IMR-90 (cell line): Measurements from ENCODE around the gene NAPA. TPM values are rescaled to one million over a fixed set of nuclear protein-coding genes. Genes with fewer than 3 reads are reported as not detected.

Source experiments
- ATAC-seq: fragments of 200-7000 bp; cut with Tn5 transposase; 2 replicates; pipeline ENCODE4 v1.9.1; 2020; ENCODE audit warnings: low read depth, mild to moderate bottlenecking, moderate library complexity
- BruUV-seq: library from RNA; stranded (reverse); fragments of 400-500 nt; replicated peaks from 2 replicates; lab custom pipeline; 2021; lab: Mats Ljungman, UMichigan
- CTCF ChIA-PET: fragments of 300-600 bp; formaldehyde crosslinking; extraction: SDS; loops from one replicate; lab custom pipeline; 2021; ENCODE audit warnings: antibody characterized with exemption; lab: Yijun Ruan, JAX
- POLR2A ChIA-PET: fragments of 300-600 bp; sonication (Branson Sonifier 250); formaldehyde crosslinking; loops from one replicate; lab custom pipeline; 2022; ENCODE audit warnings: antibody characterized with exemption; ENCODE audit not compliant: unreplicated experiment; lab: Charles Lee
- DNase-seq: peaks from one replicate; pipeline ENCODE4 v3.0.0; 2013
- H2AFZ ChIP-seq: replicated peaks from 2 replicates; pipeline ENCODE3; 2013; ENCODE audit warnings: low read length, mild to moderate bottlenecking; ENCODE audit not compliant: poor library complexity
- H2AK5ac ChIP-seq: 2 replicates; pipeline ENCODE4 v1.6.1; 2013; ENCODE audit warnings: low read depth, low read length, inconsistent platforms
- H2AK9ac ChIP-seq: replicated peaks from 2 replicates; pipeline ENCODE3; 2013; ENCODE audit warnings: mild to moderate bottlenecking, low read depth, low read length, moderate library complexity; ENCODE audit not compliant: poor library complexity
- H2BK120ac ChIP-seq: 2 replicates; pipeline ENCODE4 v1.6.1; 2013; ENCODE audit warnings: low read depth, low read length, inconsistent platforms
- H2BK15ac ChIP-seq: 3 replicates; pipeline ENCODE4 v1.6.1; 2013; ENCODE audit warnings: low read depth, low read length, inconsistent platforms
- H2BK20ac ChIP-seq: 2 replicates; pipeline ENCODE4 v1.6.1; 2013; ENCODE audit warnings: low read depth, mild to moderate bottlenecking, inconsistent platforms, low read length, moderate library complexity
- H2BK5ac ChIP-seq: 2 replicates; pipeline ENCODE4 v1.6.1; 2013; ENCODE audit warnings: mild to moderate bottlenecking, low read depth, low read length, inconsistent platforms; ENCODE audit not compliant: poor library complexity, severe bottlenecking
- H3K14ac ChIP-seq: replicated peaks from 2 replicates; pipeline ENCODE4 v1.6.1; 2013; ENCODE audit warnings: low read depth, low read length, inconsistent platforms
- H3K18ac ChIP-seq: 2 replicates; pipeline ENCODE4 v1.6.1; 2013; ENCODE audit warnings: low read depth, low read length, control low read depth
- H3K23ac ChIP-seq: 2 replicates; pipeline ENCODE4 v1.6.1; 2013; ENCODE audit warnings: low read depth, low read length, inconsistent platforms
- H3K27ac ChIP-seq: 2 replicates; pipeline ENCODE4 v1.5.1; 2013; ENCODE audit warnings: mild to moderate bottlenecking, control low read depth, low read length; ENCODE audit not compliant: insufficient read depth
- H3K27me3 ChIP-seq: 2 replicates; pipeline ENCODE4 v1.6.1; 2013; ENCODE audit warnings: low read length; ENCODE audit not compliant: control insufficient read depth, insufficient read depth
- H3K36me3 ChIP-seq: 2 replicates; pipeline ENCODE4 v1.6.1; 2013; ENCODE audit warnings: low read length, mixed read lengths; ENCODE audit not compliant: control insufficient read depth, insufficient read depth
- H3K4ac ChIP-seq: 2 replicates; pipeline ENCODE4 v1.6.1; 2013; ENCODE audit warnings: low read depth, low read length, inconsistent platforms
- H3K4me1 ChIP-seq: 2 replicates; pipeline ENCODE4 v1.6.1; 2013; ENCODE audit warnings: low read length, mixed read lengths; ENCODE audit not compliant: control insufficient read depth, insufficient read depth
- H3K4me2 ChIP-seq: 2 replicates; pipeline ENCODE4 v1.6.1; 2013; ENCODE audit warnings: low read depth, mild to moderate bottlenecking, control low read depth, low read length, moderate library complexity
- H3K4me3 ChIP-seq: 2 replicates; pipeline ENCODE4 v1.5.1; 2013; ENCODE audit warnings: low read depth, mild to moderate bottlenecking, control low read depth, low read length, moderate library complexity; ENCODE audit not compliant: insufficient read depth
- H3K56ac ChIP-seq: 2 replicates; pipeline ENCODE4 v1.6.1; 2013; ENCODE audit warnings: low read length, inconsistent platforms; ENCODE audit not compliant: insufficient read depth; ENCODE audit errors: extremely low read depth
- H3K79me1 ChIP-seq, 2 experiments: 2 replicates each; pipeline ENCODE4 v1.6.1; 2013; ENCODE audit warnings: low read length in 2 of 2, inconsistent platforms in 1 of 2, low read depth in 1 of 2
- H3K9ac ChIP-seq: 2 replicates; pipeline ENCODE4 v1.6.1; 2013; ENCODE audit warnings: low read depth, low read length, control low read depth
- H3K9me1 ChIP-seq: 2 replicates; pipeline ENCODE4 v1.6.1; 2013; ENCODE audit warnings: low read length, inconsistent platforms; ENCODE audit not compliant: insufficient read depth
- H3K9me3 ChIP-seq: 2 replicates; pipeline ENCODE4 v1.6.1; 2013; ENCODE audit warnings: low read length; ENCODE audit not compliant: control insufficient read depth, insufficient read depth
- H4K20me1 ChIP-seq: 2 replicates; pipeline ENCODE4 v1.6.1; 2013; ENCODE audit warnings: low read length, inconsistent platforms; ENCODE audit not compliant: insufficient read depth
- H4K5ac ChIP-seq: 2 replicates; pipeline ENCODE4 v1.6.1; 2013; ENCODE audit warnings: mild to moderate bottlenecking, low read depth, low read length, control low read depth
- H4K8ac ChIP-seq, 2 experiments: 2 replicates each; pipeline ENCODE4 v1.6.1; 2013; ENCODE audit warnings: low read depth in 2 of 2, low read length in 2 of 2, control low read depth in 1 of 2, inconsistent platforms in 1 of 2
- H4K91ac ChIP-seq: 2 replicates; pipeline ENCODE4 v1.6.1; 2013; ENCODE audit warnings: low read depth, low read length, inconsistent platforms; ENCODE audit not compliant: insufficient read depth
- CHD1 ChIP-seq: IDR thresholded peaks from 2 replicates; pipeline ENCODE4 v1.6.1; 2012; ENCODE audit warnings: low read depth, low read length, improper control_type of control experiment
- CTCF ChIP-seq: conservative IDR thresholded peaks from 2 replicates; pipeline ENCODE4 v1.5.1; 2012; ENCODE audit warnings: mild to moderate bottlenecking, low read depth, low read length, improper control_type of control experiment
- MAFK ChIP-seq: IDR thresholded peaks from 2 replicates; pipeline ENCODE4 v1.6.1; 2012; ENCODE audit warnings: low read depth, low read length, improper control_type of control experiment
- MAZ ChIP-seq: IDR thresholded peaks from 2 replicates; pipeline ENCODE4 v1.6.1; 2012; ENCODE audit warnings: low read depth, mild to moderate bottlenecking, low read length, improper control_type of control experiment, moderate library complexity, borderline replicate concordance
- MXI1 ChIP-seq: IDR thresholded peaks from 2 replicates; pipeline ENCODE4 v1.6.1; 2012; ENCODE audit warnings: low read depth, mild to moderate bottlenecking, low read length, moderate library complexity, borderline replicate concordance
- POLR2A ChIP-seq: IDR thresholded peaks from 2 replicates; pipeline ENCODE4 v1.6.1; 2012; ENCODE audit warnings: mild to moderate bottlenecking, low read depth, low read length
- RCOR1 ChIP-seq: IDR thresholded peaks from 2 replicates; pipeline ENCODE4 v1.6.1; 2012; ENCODE audit warnings: mild to moderate bottlenecking, low read length, improper control_type of control experiment; ENCODE audit not compliant: insufficient replicate concordance
- USF2 ChIP-seq: fragments of 150-350 bp; IDR thresholded peaks from 2 replicates; pipeline ENCODE4 v1.6.1; 2017; ENCODE audit warnings: mild to moderate bottlenecking, antibody characterized with exemption, low read length, low read depth
- WGBS, 2 experiments: methylation state at CpG; one replicate each; pipeline versions ENCODE4 v1.1.5 to v1.1.7; 2013; ENCODE audit warnings: missing lambda C conversion rate in 2 of 2; ENCODE audit not compliant: insufficient read length in 1 of 2; ENCODE audit errors: extremely low coverage in 2 of 2; 5-methylcytosine and 5-hydroxymethylcytosine counted together
- dilution Hi-C: fragments of 300-500 bp; cut with HindIII; formaldehyde crosslinking; loops from one replicate; pipeline ENCODE4 v1.14.3; 2018; ENCODE audit warnings: low sequenced_read_pairs; ENCODE audit not compliant: unreplicated experiment
- in situ Hi-C: fragments of 300-500 bp; cut with MboI; formaldehyde crosslinking; loops from 3 replicates; pipeline ENCODE4 v1.14.3; 2019; ENCODE audit warnings: low sequenced_read_pairs, inconsistent platforms, mixed read lengths
- intact Hi-C: fragments of 100-400 bp; cut with micrococcal nuclease; formaldehyde crosslinking; loops from 2 replicates; pipeline ENCODE4 v1.10.0; 2022
- polyA plus RNA-seq, 3 experiments: library from polyadenylated mRNA; depleted of rRNA; stranded (reverse); fragments of >200 nt; gene quantifications; 2 replicates each; pipeline ENCODE4 v1.2.3, GENCODE V29; 2012; ENCODE audit warnings: low replicate concordance in 1 of 3
- total RNA-seq: library from RNA; depleted of rRNA; stranded (reverse); fragments of >200 nt; gene quantifications from 2 replicates; pipeline ENCODE4 v1.2.3, GENCODE V29; 2012
- TF ChIP-seq, protein P1 (sequence below): fragments of 150-350 bp; IDR thresholded peaks from 2 replicates; pipeline ENCODE4 v1.6.1; 2016; ENCODE audit warnings: low read depth, mild to moderate bottlenecking, low read length, moderate library complexity, borderline replicate concordance

Gene NAPA
- total and polyA plus RNA-seq, 2 of the 4 experiments (the other 2 are of a cell fraction): 76.4 to 126 TPM

- 96% methylated on average over 9 of the region's 22 CpGs; no CpG with 5 or more reads in 1 of the 2 experiments for WGBS, 2 experiments
- Histone ChIP-seq H3K79me1 (peaks cover 0 to 7% of the 10 kb centered on the region in 2 experiments; a peak in 2 of 4 replicates), H2BK5ac (no peak overlapping the region), H3K9ac (no peak overlapping the region), H4K20me1 (peaks cover 6% of the 10 kb centered on the region; the same call in 1 of the 2 replicates), H2BK120ac (no peak overlapping the region), H2AK9ac (peak overlapping the region; percentile 5), H3K56ac (no peak overlapping the region), H4K5ac (no peak overlapping the region), H3K14ac (no peak overlapping the region), H4K8ac (no peak overlapping the region), H2BK20ac (no peak overlapping the region), H3K36me3 (peaks cover 48% of the 10 kb centered on the region), H2AFZ (no peak overlapping the region), H3K4ac (no peak overlapping the region), H3K27ac (no peak overlapping the region), H3K4me3 (no peak overlapping the region), H3K4me1 (no peaks in the 10 kb centered on the region), H3K9me1 (peaks cover 6% of the 10 kb centered on the region; the same call in 1 of the 2 replicates), H3K4me2 (no peak overlapping the region), H3K27me3 (no peaks in the 10 kb centered on the region), H3K9me3 (no peaks in the 10 kb centered on the region), H3K23ac (no peak overlapping the region), H3K18ac (no peak overlapping the region), H2BK15ac (no peak overlapping the region), H4K91ac (no peak overlapping the region), H2AK5ac (no peak overlapping the region)
- CTCF ChIA-PET: no interaction called here
- TF ChIP-seq MAFK (no peak), USF2 (no peak), RCOR1 (no peak), MAZ (no peak), MXI1 (no peak), CTCF (no peak), CHD1 (no peak), POLR2A (no peak)
- TF ChIP-seq, protein P1, sequence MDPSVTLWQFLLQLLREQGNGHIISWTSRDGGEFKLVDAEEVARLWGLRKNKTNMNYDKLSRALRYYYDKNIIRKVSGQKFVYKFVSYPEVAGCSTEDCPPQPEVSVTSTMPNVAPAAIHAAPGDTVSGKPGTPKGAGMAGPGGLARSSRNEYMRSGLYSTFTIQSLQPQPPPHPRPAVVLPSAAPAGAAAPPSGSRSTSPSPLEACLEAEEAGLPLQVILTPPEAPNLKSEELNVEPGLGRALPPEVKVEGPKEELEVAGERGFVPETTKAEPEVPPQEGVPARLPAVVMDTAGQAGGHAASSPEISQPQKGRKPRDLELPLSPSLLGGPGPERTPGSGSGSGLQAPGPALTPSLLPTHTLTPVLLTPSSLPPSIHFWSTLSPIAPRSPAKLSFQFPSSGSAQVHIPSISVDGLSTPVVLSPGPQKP: no peak
- in situ Hi-C loops: no loop called here
- intact Hi-C loops: no loop called here
- ATAC-seq (no peak), DNase-seq (no peak)
- POLR2A ChIA-PET: no interaction called here
- no TSS peak for BruUV-seq
- dilution Hi-C loops: no loop called here
Observed at GRCh38 chr19:47491358-47492136, 23.3 kb downstream of the NAPA start.
